ENCODE data around the gene RBM10. TPM values are rescaled to one million over a fixed set of nuclear protein-coding genes. Genes with fewer than 3 reads are reported as not detected.

The RBM10 gene
- total and polyA plus RNA-seq, 9 donors = 12.0 to 53.0 (median 36.7) TPM

DNA sequence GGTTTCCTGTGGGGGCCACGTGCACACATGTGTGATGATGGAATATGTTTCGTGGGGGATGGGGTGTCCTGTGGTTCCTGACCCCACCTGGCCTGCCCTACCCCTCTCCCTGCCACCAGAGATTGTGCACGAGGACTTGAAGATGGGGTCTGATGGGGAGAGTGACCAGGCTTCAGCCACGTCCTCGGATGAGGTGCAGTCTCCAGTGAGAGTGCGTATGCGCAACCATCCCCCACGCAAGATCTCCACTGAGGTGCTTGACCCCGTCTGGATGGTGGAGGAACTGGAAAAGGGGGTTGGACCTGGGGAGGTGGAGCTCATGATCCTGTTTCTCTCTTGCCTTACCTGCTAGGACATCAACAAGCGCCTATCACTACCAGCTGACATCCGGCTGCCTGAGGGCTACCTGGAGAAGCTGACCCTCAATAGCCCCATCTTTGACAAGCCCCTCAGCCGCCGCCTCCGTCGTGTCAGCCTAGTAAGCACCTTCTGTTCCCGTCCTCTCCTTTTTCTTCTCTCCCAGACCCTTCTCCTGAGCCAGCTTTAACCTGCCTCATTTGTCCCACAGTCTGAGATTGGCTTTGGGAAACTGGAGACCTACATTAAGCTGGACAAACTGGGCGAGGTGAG is 79.4 kb downstream of the RBM10 start:
- Histone ChIP-seq H3K9me3 (no peaks in the 10 kb centered on the region), H3K4me3 (no peak overlapping the region), H3K36me3 (no peaks in the 10 kb centered on the region), H3K4me1 (ENCODE audit: insufficient read depth) (peaks cover 13% of the 10 kb centered on the region), H3K27ac (no peak overlapping the region), H3K27me3 (no peaks in the 10 kb centered on the region)
- TF ChIP-seq EP300 (IDR thresholded peaks at IDR 0.05) = no peak
- TF ChIP-seq, protein P1, sequence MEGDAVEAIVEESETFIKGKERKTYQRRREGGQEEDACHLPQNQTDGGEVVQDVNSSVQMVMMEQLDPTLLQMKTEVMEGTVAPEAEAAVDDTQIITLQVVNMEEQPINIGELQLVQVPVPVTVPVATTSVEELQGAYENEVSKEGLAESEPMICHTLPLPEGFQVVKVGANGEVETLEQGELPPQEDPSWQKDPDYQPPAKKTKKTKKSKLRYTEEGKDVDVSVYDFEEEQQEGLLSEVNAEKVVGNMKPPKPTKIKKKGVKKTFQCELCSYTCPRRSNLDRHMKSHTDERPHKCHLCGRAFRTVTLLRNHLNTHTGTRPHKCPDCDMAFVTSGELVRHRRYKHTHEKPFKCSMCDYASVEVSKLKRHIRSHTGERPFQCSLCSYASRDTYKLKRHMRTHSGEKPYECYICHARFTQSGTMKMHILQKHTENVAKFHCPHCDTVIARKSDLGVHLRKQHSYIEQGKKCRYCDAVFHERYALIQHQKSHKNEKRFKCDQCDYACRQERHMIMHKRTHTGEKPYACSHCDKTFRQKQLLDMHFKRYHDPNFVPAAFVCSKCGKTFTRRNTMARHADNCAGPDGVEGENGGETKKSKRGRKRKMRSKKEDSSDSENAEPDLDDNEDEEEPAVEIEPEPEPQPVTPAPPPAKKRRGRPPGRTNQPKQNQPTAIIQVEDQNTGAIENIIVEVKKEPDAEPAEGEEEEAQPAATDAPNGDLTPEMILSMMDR (IDR thresholded peaks at IDR 0.05) = no peak
- peak in 2 of 5 donors; percentile 13 to 22 for DNase-seq
- WGBS, 3 donors = 90 to 94% (median 93%) methylated on average over 17 of the region's 17 CpGs
- intact Hi-C loops (cut with DNase I) = no loop called here

DNA sequence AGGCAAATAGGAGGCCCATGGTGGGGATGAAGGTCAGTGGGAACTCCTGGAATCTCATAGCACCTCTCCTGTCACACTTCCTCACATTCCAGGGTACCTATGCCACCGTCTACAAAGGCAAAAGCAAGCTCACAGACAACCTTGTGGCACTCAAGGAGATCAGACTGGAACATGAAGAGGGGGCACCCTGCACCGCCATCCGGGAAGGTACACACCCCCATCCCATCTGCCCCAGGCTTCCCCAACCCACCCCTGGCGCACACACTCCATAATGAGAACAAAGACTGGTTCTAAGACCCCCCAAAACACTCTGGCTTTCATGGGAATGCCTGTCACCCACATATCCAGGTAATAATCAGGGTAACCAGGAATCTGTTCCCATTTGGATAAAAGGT is 79.9 kb downstream of the RBM10 start:
- TF ChIP-seq, protein P1 (IDR thresholded peaks at IDR 0.05) = no peak
- no peak for TF ChIP-seq POLR2A (IDR thresholded peaks at IDR 0.05)
- TF ChIP-seq EP300 (IDR thresholded peaks at IDR 0.05) = no peak
- intact Hi-C loops (cut with DNase I) = no loop called here
- H3K9me3 ChIP-seq = no peaks in the 10 kb centered on the region
- peaks cover 8% of the 10 kb centered on the region for H3K4me1 ChIP-seq (ENCODE audit: insufficient read depth)
- 88 to 98% (median 95%) methylated on average over 4 of the region's 4 CpGs for WGBS, 3 donors
- H3K27ac ChIP-seq = no peak overlapping the region
- H3K36me3 ChIP-seq = no peaks in the 10 kb centered on the region
- peak in 2 of 5 donors; percentile 6 to 21 for DNase-seq
- H3K4me3 ChIP-seq = no peak overlapping the region
- no peaks in the 10 kb centered on the region for H3K27me3 ChIP-seq

DNA sequence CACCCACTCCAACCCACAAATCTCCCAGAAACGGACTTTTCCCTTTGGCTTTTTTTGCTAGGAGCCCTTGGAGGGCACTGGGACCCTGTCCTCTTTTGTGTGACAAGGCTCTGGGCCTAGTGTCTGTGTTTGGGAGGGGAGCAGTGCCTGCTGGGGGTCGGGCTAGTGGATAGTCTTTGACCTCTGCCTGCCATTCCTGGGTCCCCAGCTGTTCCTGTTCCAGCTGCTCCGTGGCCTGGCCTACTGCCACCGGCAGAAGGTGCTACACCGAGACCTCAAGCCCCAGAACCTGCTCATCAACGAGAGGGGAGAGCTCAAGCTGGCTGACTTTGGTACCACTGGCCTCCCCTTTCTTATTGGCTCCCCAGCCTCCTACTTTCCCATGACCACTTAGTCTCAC is 81.0 kb downstream of the RBM10 start:
- H3K27ac ChIP-seq = no peak overlapping the region
- H3K9me3 ChIP-seq = no peaks in the 10 kb centered on the region
- no peaks in the 10 kb centered on the region for H3K27me3 ChIP-seq
- peak in 2 of 5 donors; percentile 14 to 33 for DNase-seq
- H3K36me3 ChIP-seq = no peaks in the 10 kb centered on the region
- TF ChIP-seq POLR2A (IDR thresholded peaks at IDR 0.05) = no peak
- TF ChIP-seq, protein P1 (IDR thresholded peaks at IDR 0.05) = no peak
- no peak for TF ChIP-seq EP300 (IDR thresholded peaks at IDR 0.05)
- WGBS, 3 donors = 81 to 90% (median 82%) methylated on average over 6 of the region's 6 CpGs
- no peak overlapping the region for H3K4me3 ChIP-seq
- peaks cover 2% of the 10 kb centered on the region for H3K4me1 ChIP-seq (ENCODE audit: insufficient read depth)
- intact Hi-C loops (cut with DNase I) = no loop called here

DNA sequence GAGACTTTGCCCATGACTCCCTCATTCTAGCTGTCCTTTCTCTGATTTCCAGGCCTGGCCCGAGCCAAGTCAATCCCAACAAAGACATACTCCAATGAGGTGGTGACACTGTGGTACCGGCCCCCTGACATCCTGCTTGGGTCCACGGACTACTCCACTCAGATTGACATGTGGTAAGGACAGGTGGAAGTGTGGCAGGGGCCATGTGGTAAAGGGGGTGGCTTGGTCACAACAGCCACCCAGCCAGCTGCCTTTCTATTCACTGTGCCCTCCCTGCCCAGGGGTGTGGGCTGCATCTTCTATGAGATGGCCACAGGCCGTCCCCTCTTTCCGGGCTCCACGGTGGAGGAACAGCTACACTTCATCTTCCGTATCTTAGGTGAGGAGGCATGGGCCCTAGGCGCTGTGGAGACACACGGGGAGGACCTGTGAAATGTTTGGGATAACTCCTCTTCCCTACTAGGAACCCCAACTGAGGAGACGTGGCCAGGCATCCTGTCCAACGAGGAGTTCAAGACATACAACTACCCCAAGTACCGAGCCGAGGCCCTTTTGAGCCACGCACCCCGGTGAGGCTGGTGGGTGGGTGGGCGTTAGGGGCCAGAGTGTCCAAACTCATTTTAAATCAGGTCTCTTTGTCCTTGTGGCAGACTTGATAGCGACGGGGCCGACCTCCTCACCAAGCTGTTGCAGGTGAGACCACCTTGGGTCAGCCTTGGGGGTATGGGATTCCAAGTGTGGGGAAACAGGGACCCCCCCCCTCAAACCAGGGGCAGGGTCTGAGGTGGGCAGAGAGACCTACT is 81.7 kb downstream of the RBM10 start:
- DNase-seq = peak in 2 of 5 donors; percentile 14 to 17
- Histone ChIP-seq H3K4me3 (no peak overlapping the region), H3K36me3 (no peaks in the 10 kb centered on the region), H3K27me3 (no peaks in the 10 kb centered on the region), H3K9me3 (no peaks in the 10 kb centered on the region), H3K27ac (no peak overlapping the region), H3K4me1 (ENCODE audit: insufficient read depth) (peaks cover under 1% of the 10 kb centered on the region)
- intact Hi-C loops (cut with DNase I) = no loop called here
- 90 to 94% (median 91%) methylated on average over 19 of the region's 19 CpGs for WGBS, 3 donors
- TF ChIP-seq, protein P1 (IDR thresholded peaks at IDR 0.05) = no peak
- TF ChIP-seq POLR2A (IDR thresholded peaks at IDR 0.05) (no peak), EP300 (IDR thresholded peaks at IDR 0.05) (no peak)
